IMR-90 (cell line): ENCODE measurements around the gene S1PR1.

Experiments used
- BHLHE40 ChIP-seq: fragments of 150-350 bp; IDR thresholded peaks from 2 replicates; pipeline ENCODE4 v1.6.1; 2016; ENCODE audit warnings: mild to moderate bottlenecking, low read depth, low read length
- CEBPB ChIP-seq: IDR thresholded peaks from 2 replicates; pipeline ENCODE4 v1.6.1; 2012; ENCODE audit warnings: low read depth, low read length, improper control_type of control experiment
- CHD1 ChIP-seq: IDR thresholded peaks from 2 replicates; pipeline ENCODE4 v1.6.1; 2012; ENCODE audit warnings: low read depth, low read length, improper control_type of control experiment
- CTCF ChIP-seq: conservative IDR thresholded peaks from 2 replicates; pipeline ENCODE4 v1.5.1; 2012; ENCODE audit warnings: mild to moderate bottlenecking, low read depth, low read length, improper control_type of control experiment
- FOS ChIP-seq: fragments of 150-350 bp; IDR thresholded peaks from 2 replicates; pipeline ENCODE4 v1.6.1; 2016; ENCODE audit warnings: low read depth, low read length
- NFE2L2 ChIP-seq: fragments of 150-350 bp; IDR thresholded peaks from 2 replicates; pipeline ENCODE4 v1.6.1; 2016; ENCODE audit warnings: low read depth, mild to moderate bottlenecking, low read length
- POLR2A ChIP-seq: IDR thresholded peaks from 2 replicates; pipeline ENCODE4 v1.6.1; 2012; ENCODE audit warnings: mild to moderate bottlenecking, low read depth, low read length
- RAD21 ChIP-seq: IDR thresholded peaks from 2 replicates; pipeline ENCODE4 v1.6.1; 2012; ENCODE audit warnings: low read length, improper control_type of control experiment
- RCOR1 ChIP-seq: IDR thresholded peaks from 2 replicates; pipeline ENCODE4 v1.6.1; 2012; ENCODE audit warnings: mild to moderate bottlenecking, low read length, improper control_type of control experiment; ENCODE audit not compliant: insufficient replicate concordance
- RFX5 ChIP-seq: IDR thresholded peaks from 2 replicates; pipeline ENCODE4 v1.8.0; 2012; ENCODE audit warnings: low read depth, mild to moderate bottlenecking, low read length, moderate library complexity
- SMC3 ChIP-seq: fragments of 150-350 bp; IDR thresholded peaks from 2 replicates; pipeline ENCODE4 v1.6.1; 2016; ENCODE audit warnings: low read depth, mild to moderate bottlenecking, antibody characterized with exemption, low read length, moderate library complexity

GRCh38 chr1:101196668-101197067 is 40.2 kb upstream of the S1PR1 start:
- TF ChIP-seq POLR2A: no peak
- no peak for TF ChIP-seq CTCF
- TF ChIP-seq RAD21: no peak
- TF ChIP-seq BHLHE40: no peak
- no peak for TF ChIP-seq CEBPB
- no peak for TF ChIP-seq FOS
- TF ChIP-seq NFE2L2: no peak
- TF ChIP-seq RFX5: no peak
- no peak for TF ChIP-seq SMC3
- TF ChIP-seq RCOR1: no peak
- no peak for TF ChIP-seq CHD1
